Psoas muscle (tissue), 8 donors: ENCODE data around the gene ELP1. TPM values are rescaled to one million over a fixed set of nuclear protein-coding genes. Genes with fewer than 3 reads are reported as not detected.

Experiments used
- ATAC-seq, 4 donors: fragments of 200-7000 bp; cut with Tn5 transposase; one replicate each; pipeline ENCODE4 v1.9.1; 2020; ENCODE audit warnings: moderate library complexity in 3 of 4, mild to moderate bottlenecking in 2 of 4
- DNase-seq, 2 donors: peaks; one replicate each; pipeline ENCODE4 v3.0.0-alpha.2; 2020
- H3K27ac ChIP-seq: fragments of 200-600 bp; one replicate; pipeline ENCODE4 v1.8.0; 2022
- H3K27me3 ChIP-seq, 3 donors: fragments of 200-600 bp in 1 of 3; one replicate each; pipeline versions ENCODE4 v1.6.1 to v1.8.0; 2013 to 2022; ENCODE audit warnings: low read length in 2 of 3, mild to moderate bottlenecking in 2 of 3, moderate library complexity in 1 of 3; ENCODE audit not compliant: insufficient read depth in 3 of 3
- H3K36me3 ChIP-seq, 2 donors: fragments of 200-600 bp in 1 of 2; one replicate each; pipeline versions ENCODE4 v1.6.1 to v1.8.0; 2013 to 2022; ENCODE audit warnings: low read depth in 1 of 2, mild to moderate bottlenecking in 1 of 2, moderate library complexity in 1 of 2; ENCODE audit not compliant: insufficient read depth in 1 of 2
- H3K4me1 ChIP-seq: fragments of 200-600 bp; one replicate; pipeline ENCODE4 v1.8.0; 2022
- H3K4me3 ChIP-seq: fragments of 200-600 bp; one replicate; pipeline ENCODE4 v1.8.0; 2022; ENCODE audit warnings: mild to moderate bottlenecking
- H3K9me3 ChIP-seq: fragments of 200-600 bp; one replicate; pipeline ENCODE4 v1.8.0; 2022
- WGBS, 3 donors: extraction: QIAGEN DNeasy Blood & Tissue Kit; methylation state at CpG; one replicate each; pipeline versions ENCODE4 v1.1.6 to v1.1.7; 2013; 5-methylcytosine and 5-hydroxymethylcytosine counted together
- intact Hi-C, 2 donors: fragments of 100-400 bp; cut with DNase I; formaldehyde crosslinking; loops; one replicate each; pipeline versions ENCODE4 v1.11.0 to v1.14.2; 2022
- polyA plus RNA-seq, 3 donors: library from polyadenylated mRNA; stranded (reverse); fragments of 200-250 nt; gene quantifications; one replicate each; pipeline ENCODE4 v1.2.3, GENCODE V29; 2013
- total RNA-seq, 4 donors: library from RNA; stranded (reverse); fragmentation: NEBNext Ultra II Directional in 2 of 4; extraction: Animal tissue kit (Norgen Biotek cat#: 25700) in 2 of 4; gene quantifications; one replicate each; pipeline versions ENCODE4 v1.2.1 to v1.2.4, GENCODE V29; 2021 to 2023
- TF ChIP-seq, protein P1 (sequence below): fragments of 200-600 bp; IDR thresholded peaks from one replicate; pipeline ENCODE4 v1.8.0; 2022; ENCODE audit warnings: antibody characterized with exemption
- donor health status: healthy with polysubstance abuse.
- donor health status: DM: no; HTN: no; CAD: no; lungs with moderate emphysema.
- donor health status: Bipolar disorder and iron deficiency.
- donor health status: healthy.
- donor health status: DM: yes; HTN: yes; CAD: no.
- donor health status: DM: no; HTN: no; CAD: no.
- donor health status: DM: no; HTN: no; CAD: no.
- donor health status: DM: yes; HTN: yes; CAD: no.

Gene ELP1
- total and polyA plus RNA-seq, 7 donors = 9.6 to 21.0 (median 16.8) TPM

DNA sequence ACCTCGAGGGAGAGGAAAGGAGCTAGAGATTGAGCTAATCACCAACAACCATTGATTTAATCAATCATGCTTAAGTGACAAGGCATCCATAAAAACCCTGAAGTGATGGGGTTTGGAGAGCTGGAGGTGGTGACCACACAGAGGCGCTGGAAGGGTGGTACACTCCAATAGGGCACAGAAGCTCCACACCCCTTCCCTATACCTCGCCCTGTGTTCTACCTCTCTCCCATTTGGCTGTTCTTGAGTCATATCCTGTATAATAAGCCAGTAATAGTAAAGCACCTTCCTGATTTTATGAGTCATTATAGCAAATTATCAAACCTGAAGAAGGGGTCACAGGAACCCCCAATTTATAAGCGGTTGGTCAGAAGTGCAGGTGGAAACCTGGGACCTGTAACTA, 96.4 kb downstream of the ELP1 start:
- ATAC-seq (no peak), DNase-seq (no peak)
- Histone ChIP-seq H3K4me1 (no peaks in the 10 kb centered on the region), H3K36me3 (no peaks in the 10 kb centered on the region), H3K9me3 (no peaks in the 10 kb centered on the region), H3K27ac (no peak overlapping the region), H3K4me3 (no peak overlapping the region), H3K27me3 (no peaks in the 10 kb centered on the region)
- intact Hi-C loops = no loop called here
- 80 to 82% (median 81%) methylated on average over 4 of the region's 4 CpGs for WGBS, 3 donors
- TF ChIP-seq, protein P1, sequence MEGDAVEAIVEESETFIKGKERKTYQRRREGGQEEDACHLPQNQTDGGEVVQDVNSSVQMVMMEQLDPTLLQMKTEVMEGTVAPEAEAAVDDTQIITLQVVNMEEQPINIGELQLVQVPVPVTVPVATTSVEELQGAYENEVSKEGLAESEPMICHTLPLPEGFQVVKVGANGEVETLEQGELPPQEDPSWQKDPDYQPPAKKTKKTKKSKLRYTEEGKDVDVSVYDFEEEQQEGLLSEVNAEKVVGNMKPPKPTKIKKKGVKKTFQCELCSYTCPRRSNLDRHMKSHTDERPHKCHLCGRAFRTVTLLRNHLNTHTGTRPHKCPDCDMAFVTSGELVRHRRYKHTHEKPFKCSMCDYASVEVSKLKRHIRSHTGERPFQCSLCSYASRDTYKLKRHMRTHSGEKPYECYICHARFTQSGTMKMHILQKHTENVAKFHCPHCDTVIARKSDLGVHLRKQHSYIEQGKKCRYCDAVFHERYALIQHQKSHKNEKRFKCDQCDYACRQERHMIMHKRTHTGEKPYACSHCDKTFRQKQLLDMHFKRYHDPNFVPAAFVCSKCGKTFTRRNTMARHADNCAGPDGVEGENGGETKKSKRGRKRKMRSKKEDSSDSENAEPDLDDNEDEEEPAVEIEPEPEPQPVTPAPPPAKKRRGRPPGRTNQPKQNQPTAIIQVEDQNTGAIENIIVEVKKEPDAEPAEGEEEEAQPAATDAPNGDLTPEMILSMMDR = no peak

DNA sequence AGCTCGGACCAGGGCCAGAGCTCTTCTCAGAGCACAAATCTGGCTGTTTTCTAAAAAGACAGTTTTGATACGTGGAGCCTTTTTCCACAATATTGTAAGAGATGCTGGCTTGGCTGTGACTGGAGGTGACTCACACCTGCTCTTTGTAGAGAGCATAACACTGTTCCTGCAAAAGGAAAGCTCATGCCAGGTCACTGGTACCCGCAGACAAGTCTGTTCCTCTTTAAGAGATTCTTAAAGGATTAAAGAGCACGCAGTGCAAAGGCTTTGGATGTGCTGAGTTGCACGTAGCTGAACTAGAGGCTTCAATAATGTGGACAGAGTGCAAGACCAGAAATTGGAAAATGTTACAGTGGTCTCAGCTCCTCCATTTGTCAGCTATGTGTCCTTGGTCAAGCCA, 97.1 kb downstream of the ELP1 start:
- no peaks in the 10 kb centered on the region for H3K4me1 ChIP-seq
- H3K27ac ChIP-seq = no peak overlapping the region
- no peaks in the 10 kb centered on the region for H3K9me3 ChIP-seq
- TF ChIP-seq, protein P1 = no peak
- no peak overlapping the region for H3K4me3 ChIP-seq
- H3K36me3 ChIP-seq = no peaks in the 10 kb centered on the region
- WGBS, 3 donors = 53 to 67% (median 63%) methylated on average over 5 of the region's 5 CpGs
- DNase-seq (no peak), ATAC-seq (no peak)
- intact Hi-C loops = no loop called here
- H3K27me3 ChIP-seq = no peaks in the 10 kb centered on the region

DNA sequence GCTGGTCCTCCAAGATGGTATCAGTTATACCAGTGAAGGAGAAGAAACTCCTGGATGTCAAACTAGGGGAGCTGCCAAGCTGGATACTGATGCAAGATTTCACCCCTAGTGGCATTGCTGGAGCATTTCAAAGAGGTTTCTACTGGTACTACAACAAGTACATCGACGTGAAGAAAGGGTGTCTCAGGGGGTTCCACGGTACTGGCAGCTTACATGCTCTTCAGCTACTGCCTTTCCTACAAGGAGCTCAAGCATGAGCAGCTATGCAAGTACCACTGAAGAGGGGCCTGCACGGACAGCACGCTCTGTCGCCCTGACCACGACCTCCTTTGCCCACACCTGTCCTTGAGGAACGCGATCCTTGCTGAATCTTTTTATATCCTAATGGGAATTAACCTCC, 97.6 kb downstream of the ELP1 start:
- Histone ChIP-seq H3K27me3 (no peaks in the 10 kb centered on the region), H3K27ac (no peak overlapping the region), H3K36me3 (no peaks in the 10 kb centered on the region), H3K4me3 (no peak overlapping the region), H3K4me1 (no peaks in the 10 kb centered on the region), H3K9me3 (no peaks in the 10 kb centered on the region)
- TF ChIP-seq, protein P1 = no peak
- ATAC-seq (no peak), DNase-seq (no peak)
- 75 to 79% (median 79%) methylated on average over 9 of the region's 9 CpGs for WGBS, 3 donors
- intact Hi-C loops = no loop called here

DNA sequence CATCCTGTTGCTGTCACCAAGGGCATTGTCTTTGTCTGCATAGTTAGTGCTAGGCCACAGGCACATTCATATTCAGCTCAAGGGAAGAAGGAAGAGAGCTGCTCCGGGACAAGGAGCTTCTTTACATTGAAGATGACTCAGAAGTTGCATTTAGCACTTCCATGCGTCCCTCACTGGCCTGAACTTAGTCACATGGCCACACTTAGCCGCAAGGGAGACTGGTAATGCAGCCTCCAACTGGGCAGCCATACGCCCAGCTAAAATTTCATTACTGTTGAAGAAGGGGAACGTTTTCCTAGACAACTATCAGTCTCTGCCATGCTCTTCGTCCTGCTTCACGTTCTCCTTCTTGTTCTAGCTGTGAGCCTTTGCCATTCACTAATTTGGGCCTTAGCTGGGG, 98.1 kb downstream of the ELP1 start:
- intact Hi-C loops = no loop called here
- H3K27me3 ChIP-seq = no peaks in the 10 kb centered on the region
- TF ChIP-seq, protein P1 = no peak
- no peak for ATAC-seq
- no peak overlapping the region for H3K27ac ChIP-seq
- H3K4me1 ChIP-seq = no peaks in the 10 kb centered on the region
- 89 to 90% (median 89%) methylated on average over 7 of the region's 7 CpGs for WGBS, 3 donors
- no peaks in the 10 kb centered on the region for H3K36me3 ChIP-seq
- no peaks in the 10 kb centered on the region for H3K9me3 ChIP-seq
- DNase-seq = no peak
- H3K4me3 ChIP-seq = no peak overlapping the region

DNA sequence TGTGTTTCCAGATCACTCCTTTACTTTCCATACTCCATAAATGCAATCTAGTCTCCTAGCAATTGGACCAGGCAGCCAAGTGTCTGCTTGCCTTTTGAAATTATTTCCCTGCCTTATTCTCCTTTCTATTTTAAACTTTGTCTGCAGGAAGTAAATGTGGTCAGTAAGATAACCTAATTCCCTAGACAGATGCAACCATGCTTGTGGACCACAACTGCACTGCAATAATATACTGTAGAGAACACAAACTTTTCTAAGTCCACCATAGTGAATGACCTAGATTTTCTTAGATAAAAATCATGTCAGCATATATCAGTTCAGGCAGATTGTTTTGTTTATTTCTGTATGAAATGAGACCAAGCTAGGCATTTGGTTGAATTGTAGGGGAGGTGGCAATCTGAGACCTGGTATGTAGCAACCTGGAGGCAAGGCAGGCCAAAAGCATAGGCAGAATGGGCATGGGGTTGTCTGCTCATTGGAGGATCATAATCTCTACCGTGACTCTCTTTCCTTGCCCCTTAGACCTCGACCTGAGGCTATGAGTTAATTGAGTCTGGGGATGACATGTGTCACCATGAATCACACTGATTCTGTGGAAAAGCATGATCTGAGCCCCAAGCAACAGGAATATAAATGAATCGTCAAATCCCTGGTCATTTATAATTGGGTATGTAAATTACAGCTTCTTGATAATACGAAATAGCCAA, 98.8 kb downstream of the ELP1 start:
- no peak for ATAC-seq
- intact Hi-C loops = no loop called here
- no peak overlapping the region for H3K27ac ChIP-seq
- H3K9me3 ChIP-seq = no peaks in the 10 kb centered on the region
- WGBS, 3 donors = 62 to 73% (median 71%) methylated on average over 4 of the region's 4 CpGs
- H3K4me3 ChIP-seq = no peak overlapping the region
- H3K4me1 ChIP-seq = no peaks in the 10 kb centered on the region
- DNase-seq = no peak
- TF ChIP-seq, protein P1 = no peak
- H3K36me3 ChIP-seq = no peaks in the 10 kb centered on the region
- no peaks in the 10 kb centered on the region for H3K27me3 ChIP-seq
